ENCODE measurements around the gene SPATA32.

SPATA32 gene

DNA sequence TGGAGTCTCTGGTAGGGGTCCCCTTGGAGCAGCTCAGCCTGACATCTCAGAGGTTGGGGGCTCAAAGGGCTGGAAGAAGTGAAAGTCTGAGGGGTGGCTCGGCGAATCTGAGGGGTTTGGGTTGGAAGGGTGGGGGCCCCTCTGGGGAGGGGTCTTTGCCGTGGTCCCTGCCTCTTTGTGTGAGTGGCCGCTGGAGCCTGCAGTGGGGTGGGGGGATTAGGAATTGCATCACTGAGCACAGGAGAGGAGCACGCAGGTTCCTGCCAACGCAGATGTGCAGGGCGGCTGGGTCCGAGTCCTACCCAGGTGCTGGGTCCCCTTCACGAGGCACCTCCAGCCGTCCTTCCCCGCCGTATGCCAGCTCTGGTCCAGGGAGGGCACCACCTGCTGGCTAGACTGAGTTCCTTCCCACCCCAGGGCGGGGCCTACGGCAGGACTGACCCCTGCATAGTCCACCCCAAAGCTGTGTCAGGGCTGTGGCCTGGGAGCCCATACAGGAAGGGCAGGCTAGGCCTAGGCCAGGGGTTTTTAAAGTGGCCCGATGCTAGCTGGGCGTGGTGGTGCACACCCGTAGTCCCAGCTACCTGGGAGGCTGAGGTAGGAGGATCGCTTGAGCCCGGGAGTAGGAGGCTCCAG is 30.3 kb downstream of the SPATA32 start:
- in situ Hi-C loops (cut with MboI; ENCODE audit: low sequenced_read_pairs), result no loop called here

DNA sequence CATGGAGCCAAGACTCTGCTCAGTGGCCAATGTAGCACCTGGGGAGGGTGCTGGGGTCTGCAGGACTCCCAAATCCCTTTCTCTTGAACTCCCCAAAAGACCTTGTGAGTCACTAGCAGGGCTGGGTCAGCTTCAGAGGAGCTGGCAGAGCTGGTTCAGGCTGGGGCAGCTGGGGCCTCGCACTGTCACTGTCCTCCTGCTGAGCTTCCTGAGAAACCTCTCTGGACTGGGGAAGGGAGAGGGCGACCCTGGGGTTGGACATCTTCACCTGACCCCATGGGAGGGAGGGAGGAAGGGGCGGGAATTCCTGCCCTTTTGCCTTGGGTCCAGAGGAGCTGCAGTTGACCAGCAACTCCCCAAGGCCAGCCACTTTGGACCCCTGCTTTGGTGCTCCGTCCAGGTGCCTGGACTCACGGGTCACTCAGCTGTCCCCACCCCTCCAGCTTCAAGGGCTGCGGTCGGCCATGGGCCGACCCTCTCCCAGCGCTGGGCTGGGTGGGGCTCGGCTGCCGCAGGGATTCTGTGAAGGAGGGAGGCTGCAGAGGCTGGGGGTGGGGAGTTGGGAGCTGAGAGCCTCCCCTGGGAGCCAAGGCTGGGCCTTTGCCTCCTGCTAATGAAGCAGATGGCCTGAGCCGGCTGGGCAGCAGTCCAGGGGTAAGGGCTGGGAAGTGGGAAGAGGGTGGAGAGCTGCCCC is 31.0 kb downstream of the SPATA32 start:
- in situ Hi-C loops (cut with MboI; ENCODE audit: low sequenced_read_pairs), result no loop called here

DNA sequence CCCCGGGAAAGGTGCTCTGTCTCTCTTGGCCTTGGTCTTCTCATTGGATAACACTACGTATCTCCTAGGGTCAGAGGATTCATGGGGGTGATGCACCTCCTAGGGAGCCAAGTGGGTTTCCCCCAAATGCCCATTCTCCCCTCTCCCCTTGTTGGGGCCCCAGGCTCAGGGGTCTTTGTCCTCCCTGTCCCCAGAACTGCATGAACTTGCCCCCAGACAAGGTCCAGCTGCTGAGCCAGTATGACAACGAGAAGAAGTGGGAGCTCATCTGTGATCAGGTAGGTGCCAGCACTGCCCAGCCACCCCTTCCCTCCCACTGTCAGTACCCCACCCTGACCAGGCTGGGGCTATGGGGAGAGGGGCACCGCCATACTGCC is 31.5 kb downstream of the SPATA32 start:
- in situ Hi-C loops (cut with MboI; ENCODE audit: low sequenced_read_pairs), result no loop called here

DNA sequence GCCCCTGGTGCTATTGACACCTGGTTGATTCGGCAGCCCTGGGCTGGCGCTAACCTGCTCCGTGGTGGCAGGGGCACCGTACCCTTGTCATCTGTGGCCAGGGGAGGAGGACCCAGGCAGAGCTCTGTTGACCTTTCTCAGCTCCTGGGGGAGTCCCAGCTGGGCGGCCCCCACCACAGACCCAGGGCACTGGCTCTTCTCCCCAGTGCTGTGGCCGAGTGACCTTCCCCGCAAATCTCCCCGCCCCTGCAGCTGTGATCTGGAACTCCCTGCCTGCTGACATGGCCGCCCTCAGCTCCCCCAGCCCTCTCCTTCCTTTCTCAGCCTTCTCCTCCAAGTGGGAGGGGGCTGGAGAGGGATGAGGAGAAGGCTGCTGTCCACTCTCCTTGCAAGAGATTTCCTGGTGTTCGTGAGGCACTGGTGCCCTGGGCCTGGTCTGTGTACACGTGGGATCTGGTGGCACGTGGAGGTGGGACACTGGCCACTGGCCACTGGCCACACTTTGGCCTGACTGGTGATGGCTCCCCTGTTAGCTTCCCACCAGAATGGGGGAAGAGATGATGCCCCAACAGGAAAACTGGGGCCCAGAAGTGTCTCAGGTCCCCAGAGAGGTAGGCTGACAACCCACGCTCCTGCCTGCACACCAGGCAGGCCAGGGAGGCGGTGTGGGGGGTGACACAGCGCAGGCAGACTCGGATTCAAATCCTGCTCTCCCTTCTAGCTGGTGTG is 32.0 kb downstream of the SPATA32 start:
- in situ Hi-C loops (cut with MboI; ENCODE audit: low sequenced_read_pairs), result no loop called here

DNA sequence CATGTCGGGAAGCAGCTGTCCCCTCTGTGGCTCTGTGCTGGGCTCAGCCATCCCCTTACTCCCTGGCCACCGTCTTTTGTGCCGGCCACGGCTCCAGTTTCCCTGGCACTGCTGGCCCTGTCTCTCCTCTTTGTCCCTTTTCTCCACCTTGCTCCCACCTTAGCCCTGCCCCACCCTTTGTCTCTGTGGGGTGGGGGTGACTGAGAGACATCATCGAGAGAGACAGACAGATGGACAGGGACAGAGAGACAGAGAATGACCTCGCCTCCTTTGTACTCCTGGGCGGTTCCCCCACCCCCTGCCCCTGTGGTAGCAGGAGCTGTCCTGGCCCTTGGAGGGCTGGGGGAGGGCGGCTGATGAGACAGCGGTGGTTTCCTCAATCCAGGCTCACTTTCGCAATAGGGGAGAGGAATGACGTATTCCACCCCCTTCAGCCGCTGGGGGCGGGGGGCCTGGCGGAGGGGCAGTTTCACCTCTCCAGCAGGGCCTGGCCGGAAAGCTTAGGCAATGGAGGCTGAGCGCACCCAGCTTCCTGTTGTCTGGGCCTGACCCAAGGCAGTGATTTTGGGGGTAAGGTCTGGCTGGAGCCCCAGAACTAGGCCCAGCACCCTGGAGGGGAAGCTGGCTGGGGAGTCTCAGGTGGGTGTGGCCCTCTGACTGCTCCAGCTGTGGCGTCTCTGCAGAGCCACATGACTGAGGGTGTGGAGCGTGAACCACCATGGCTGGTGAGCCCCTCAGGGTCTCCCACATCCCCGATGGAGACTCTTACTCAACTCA is 32.9 kb downstream of the SPATA32 start:
- in situ Hi-C loops (cut with MboI; ENCODE audit: low sequenced_read_pairs), result no loop called here

DNA sequence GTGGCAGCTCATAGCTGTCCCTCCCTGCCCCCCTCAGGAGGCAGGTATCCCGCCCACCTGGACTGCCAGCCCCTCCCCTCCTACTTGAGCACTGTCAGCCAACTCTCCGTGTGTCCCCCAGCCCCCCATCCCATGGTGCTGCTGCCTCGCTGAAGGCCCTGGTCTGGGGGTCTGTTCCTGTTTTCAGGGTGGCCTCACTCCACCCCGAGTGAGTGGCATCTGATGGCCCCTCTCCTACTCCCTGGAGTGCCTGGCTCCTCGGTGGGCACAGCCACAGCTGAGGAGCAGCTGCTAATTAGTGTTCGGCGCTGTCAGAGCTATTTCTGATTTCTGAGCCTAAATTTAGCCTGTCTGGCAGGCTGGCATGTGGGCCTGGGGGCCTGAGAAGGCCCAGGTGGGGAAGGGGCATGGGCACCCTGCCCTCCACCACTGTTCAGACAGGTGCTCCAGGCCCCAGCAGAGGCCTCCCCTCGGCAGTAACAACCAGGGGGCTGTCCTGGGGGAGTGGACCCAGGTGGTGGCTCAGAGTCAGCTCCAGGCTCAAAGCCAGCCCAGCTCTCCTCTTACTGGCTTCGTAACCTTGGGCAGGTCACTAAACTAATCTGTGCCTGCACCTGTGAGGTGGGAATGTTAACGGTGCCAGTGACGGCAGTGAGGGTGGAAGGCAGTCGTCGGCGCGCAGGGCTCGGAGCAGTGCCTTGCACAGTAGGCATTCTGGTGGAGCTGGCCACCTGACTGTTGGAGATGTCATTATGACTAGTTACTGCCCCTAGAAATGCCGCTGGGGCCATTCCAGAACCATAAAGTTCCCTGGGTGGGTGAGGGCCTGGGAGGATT is 33.8 kb downstream of the SPATA32 start:
- in situ Hi-C loops (cut with MboI; ENCODE audit: low sequenced_read_pairs), result no loop called here

DNA sequence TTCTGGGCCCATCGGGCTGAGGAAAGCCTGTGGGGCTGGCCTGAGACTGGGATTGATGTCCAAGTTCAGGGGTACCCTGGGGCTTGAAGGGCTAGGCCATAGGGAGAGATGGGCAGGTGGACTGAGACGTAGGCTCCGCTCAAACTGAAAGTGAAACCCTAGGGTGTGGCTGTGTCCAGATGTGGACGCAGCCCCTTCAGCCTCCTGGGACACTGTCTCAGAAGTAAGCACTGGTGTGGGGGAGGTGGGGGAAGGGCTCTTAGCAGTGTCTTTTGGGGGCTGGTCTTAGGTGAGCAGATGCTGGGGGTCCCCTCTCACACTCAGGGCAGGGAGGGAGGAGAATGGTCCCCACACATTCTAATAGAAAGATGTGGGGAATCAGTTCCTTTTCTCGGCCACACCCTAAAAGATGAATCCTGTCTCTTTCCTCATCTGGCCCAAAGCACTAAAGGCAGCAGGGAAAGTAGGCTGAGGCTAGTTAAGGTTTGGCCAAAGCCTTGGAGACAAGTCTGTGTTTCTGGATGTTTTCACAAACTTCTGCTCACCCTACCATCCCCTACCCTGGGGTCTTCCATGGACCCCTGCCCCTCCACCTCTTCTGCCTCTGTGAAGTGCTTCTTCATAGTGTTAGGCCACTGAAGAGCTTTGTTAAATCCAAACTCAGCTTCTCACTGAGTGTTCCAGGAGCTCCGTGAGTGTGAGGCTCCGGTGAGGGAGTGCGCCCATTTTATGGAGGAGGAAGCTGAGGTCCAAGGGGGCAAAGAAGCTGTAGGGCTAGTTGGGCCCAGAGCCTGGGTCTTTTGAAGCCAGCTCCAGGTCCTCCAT is 34.6 kb downstream of the SPATA32 start:
- in situ Hi-C loops (cut with MboI; ENCODE audit: low sequenced_read_pairs), result no loop called here

DNA sequence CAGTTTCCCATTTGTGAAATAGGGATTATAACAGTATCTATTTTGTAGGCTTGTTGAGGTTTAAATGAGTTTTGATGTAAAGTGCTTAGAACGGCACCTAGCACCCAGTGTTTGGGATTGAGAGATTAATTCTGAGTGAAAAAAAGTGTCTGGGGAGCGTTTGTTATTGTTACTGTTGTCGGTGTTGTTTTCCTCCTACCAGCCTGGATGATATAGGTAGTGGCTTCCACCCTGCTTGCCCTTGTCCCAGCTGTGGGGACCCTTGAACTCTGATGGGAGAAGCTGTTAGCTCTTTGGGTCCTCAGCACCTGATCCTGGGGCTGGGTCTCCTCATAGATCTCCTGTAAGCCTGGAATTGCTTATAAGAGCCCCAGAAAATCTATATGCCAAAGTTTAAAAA is 35.3 kb downstream of the SPATA32 start:
- in situ Hi-C loops (cut with MboI; ENCODE audit: low sequenced_read_pairs), result no loop called here

DNA sequence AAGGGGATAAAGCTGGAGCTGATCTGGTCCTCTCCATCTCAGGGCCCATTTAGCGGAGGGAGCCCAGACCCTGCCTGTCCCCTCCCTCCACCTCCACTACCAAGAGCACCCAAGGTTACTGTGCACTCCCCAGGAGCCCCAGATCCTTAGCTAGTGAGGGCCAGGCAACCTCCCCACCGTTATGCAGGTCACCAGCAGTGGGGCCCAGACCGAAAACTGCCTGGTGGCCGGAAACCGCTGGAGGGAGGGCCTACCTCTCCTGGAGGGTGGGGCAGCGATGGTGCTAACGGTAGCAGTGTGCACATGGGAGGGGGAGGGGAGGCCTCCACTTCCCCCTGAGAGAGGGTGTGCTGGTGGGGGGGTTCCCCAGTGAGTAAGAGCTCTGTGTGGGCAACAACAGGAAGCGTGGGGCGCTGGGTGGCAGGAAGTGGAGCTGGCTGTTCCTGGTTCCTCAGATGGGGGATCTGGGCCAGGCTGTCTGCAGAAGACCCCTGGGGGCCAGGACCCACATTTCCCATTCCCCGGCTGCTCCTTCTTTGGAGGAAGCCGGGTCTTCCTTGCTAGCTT is 35.8 kb downstream of the SPATA32 start:
- in situ Hi-C loops (cut with MboI; ENCODE audit: low sequenced_read_pairs), result no loop called here

DNA sequence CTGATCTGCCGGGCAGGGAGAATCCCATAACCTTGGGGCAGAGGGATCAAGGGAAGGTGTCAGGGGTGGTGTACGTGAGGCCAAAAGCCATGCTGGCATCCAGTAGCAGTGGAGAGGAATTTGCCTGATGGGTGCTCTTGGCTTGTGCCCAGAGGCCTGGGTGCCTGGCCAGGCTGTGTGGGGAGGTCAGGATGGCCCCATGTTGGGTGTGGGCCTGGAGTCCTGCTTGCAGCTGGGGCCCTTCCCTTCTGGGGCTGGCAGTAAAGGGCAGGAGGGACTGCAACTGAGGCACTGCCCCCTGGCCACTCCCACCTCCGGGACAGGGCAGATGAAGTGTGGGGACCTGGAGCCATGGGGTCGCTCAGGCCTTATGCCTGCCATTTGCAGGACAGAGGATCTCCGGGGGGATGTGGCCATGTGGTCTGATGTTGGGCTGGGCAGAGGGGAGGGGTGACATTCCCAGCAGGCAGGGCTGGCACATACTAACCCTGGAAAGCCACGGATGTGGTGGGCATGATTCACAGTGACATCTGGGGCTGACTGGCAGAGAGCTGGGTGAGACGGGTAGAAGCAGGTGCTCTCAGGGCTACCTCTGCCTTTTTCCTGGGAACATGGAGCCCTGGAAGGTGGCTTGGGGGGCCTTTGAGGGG is 36.7 kb downstream of the SPATA32 start:
- in situ Hi-C loops (cut with MboI; ENCODE audit: low sequenced_read_pairs), result no loop called here

DNA sequence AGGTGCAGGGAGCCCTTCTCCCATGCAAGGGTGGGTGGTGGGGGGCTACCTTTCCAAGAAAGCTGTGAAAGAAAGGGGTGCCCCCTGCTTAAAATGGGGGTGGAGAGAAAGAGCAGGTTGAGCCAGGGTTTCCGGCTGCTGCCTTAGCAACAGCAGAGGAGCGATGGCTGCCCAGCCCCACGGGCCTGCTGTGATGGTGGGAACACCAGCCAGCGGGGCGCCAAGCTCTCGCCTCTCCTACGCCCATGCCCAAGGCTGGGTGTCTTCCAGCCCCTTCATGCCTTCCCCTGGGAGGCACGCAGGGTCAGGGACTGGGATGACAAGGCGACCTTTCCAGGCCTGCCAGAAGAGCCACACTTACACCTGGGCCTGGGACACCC is 37.2 kb downstream of the SPATA32 start:
- in situ Hi-C loops (cut with MboI; ENCODE audit: low sequenced_read_pairs), result no loop called here

DNA sequence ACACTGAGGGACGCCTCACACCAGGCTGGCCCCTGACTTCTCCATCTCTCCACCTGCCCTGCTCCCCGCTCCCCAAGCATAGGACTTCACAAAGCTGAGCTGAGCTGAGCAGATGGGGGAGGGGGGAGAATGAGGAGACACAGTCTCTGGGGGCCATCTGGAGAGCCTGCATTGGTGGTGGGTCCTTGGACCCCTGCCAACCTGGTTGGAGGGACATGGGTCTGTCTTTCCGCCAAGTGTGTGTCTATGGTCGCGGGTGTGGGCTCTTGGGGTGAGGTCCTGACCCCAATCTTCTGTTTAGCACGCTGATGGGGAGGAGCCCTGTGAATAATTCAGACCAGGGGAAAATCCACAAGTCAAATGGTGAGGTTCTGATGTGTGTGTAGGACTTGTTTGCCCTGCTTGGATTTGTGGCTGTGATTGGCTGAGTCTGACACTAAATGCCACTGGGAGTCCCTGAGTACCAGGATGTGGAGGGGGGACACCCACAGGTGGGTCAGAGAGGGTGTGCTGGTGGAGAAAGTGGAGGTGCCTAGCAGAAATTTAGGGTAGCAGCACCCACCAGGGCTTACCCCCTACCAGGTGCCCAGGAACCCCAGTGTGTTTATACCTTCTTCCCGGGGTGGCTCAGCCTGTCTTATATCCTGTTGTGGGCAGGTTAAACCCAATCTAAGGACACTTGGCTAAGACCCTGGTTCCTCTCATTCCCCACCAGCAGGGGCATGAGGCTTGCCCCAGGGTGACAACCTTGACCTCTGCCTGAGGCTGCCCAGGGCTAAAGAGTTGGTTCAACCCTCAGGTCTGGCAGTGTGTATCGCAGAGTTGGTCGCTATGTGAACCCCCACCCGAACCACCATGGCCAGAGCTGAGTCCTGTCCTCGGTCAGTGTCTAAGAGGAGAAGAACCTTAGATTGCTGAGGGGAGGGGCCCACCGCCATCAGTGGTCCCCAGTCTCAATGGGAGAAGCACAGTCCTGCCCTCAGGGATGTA is 38.1 kb downstream of the SPATA32 start:
- in situ Hi-C loops (cut with MboI; ENCODE audit: low sequenced_read_pairs), result no loop called here

DNA sequence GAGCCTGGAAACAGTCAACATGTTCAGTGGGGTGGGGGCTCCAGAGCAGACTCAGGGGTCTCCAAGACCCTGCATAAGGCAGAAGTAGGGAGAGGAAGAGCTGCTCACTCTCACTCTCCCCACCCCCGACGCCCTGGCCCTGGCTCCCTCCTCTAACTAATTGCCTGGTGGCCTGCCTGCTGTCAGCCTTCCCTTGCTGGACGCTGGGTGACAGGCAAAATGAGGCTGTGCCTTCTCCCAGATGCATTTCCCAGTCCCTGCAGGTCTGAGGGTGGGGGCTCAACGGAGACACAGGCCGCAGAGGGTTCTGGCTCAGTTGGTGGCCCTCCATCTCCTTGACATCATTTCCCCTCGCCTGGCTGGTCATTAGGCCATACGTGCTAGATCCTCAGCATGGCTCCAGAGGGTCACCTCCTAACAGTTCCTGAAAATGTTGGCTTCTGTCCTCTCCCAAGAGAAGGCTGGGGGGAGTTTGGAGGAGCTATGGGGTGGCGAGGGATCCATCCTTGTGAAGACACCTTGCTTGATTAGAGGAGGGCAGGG is 38.8 kb downstream of the SPATA32 start:
- in situ Hi-C loops (cut with MboI; ENCODE audit: low sequenced_read_pairs), result no loop called here

DNA sequence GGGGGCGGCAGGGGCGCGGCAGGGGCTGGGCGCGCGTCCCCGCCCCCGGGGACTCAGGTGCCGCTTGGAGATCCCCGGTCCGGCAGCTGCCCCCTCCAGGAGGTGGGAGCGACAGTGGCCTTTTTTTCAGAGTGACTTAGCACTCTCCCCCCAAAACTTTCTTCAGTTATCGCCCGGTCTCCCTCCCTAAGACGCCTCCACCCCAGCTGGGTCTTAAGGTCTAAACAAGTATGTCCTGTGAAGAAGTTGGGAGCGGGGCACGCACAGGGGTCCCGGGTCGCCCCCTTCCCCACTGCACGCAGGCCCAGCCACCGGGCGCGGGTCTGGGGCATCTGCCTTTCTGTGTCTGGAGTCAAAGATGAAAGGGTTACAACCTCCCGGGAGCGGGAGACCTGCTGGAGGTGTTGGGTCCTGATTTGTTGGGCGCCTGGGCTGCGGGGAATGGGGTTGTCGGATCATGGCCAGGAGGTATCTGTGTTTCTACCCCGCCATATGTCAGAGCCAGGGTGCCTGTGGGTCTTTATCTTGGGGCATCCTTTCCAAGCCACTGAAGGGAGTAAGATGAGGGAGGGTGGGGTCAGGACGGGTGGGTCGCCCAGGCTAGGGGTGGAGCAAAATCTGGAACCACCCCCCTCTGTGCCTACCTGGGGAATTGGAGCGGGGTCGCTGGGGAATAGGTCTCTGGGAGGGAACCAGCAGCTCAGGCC is 39.5 kb downstream of the SPATA32 start:
- in situ Hi-C loops (cut with MboI; ENCODE audit: low sequenced_read_pairs), result no loop called here

DNA sequence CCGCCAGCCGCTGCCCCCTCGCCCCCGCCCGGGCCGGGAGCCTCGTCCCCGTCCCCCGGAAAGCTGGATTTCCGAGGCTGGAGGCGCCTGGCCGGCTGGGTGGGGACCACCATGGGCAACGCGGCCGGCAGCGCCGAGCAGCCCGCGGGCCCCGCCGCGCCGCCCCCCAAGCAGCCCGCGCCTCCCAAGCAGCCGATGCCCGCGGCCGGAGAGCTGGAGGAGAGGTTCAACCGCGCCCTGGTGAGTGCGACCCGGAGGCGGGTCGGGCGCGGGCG is 39.9 kb downstream of the SPATA32 start:
- in situ Hi-C loops (cut with MboI; ENCODE audit: low sequenced_read_pairs), result no loop called here

DNA sequence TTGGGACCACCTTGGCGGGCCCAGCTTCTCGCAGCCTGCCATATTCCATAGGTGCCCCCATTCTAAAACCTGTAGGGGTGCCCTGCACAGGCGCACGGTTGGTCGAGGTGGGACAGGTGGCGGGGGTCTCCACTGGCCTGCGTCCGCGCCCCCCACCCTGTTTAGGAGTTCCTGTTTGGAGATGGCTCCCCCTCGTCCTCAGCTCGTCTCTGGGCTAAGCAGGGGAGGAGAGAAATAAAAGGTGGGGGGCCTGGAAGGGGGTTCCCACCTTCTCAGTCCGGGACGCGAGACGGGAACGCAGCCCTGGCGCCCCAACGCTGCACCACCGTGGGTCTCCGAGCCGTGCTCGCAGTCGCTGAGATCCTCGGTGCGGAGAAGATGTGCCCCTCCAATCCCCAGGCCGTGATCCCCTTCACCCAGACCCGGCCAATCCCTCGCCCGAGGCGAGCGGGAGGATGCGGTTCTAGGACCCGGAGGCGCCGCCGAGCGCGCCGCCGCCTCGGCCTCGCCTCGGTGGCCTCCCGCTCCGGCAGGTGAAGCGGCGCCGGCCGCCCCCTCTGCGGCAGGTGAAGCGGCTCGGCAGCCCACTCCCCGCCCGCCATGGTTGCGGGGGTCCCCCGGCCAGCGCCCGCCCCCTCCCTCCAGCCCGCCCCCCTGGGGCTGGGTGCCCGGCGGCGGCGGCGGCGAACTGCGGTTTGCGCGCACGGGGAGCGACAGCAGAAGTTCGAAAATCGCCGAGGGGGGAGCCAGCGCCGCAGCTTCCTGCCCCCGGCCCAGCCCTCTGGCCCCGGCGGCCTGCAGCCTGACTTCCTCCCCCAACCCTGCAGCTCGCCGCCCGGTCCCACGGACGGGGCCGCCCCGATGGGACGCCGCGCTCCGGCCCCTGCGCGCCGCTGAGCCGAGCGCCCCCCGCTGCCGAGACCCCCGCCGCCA is 40.5 kb downstream of the SPATA32 start, which contains the start of gene FMNL1:
TSS of gene FMNL1 (plus strand) at position 805 of the 933 bp plus-strand sequence. CDS start 240 bp downstream, outside the sequence.
- in situ Hi-C loops (cut with MboI; ENCODE audit: low sequenced_read_pairs), result no loop called here

All from HL-60/S4 (cell line).